T-cell (primary cell): Measurements from ENCODE around the gene RNF213. TPM values are rescaled to one million over a fixed set of nuclear protein-coding genes. Genes with fewer than 3 reads are reported as not detected.
"Not testable (repeated sequence)": the region's sequence is repeated elsewhere in the genome, so short reads cannot be mapped to it uniquely, and the experiment has no call there.

Experiments used
- ATAC-seq, 4 experiments: fragments of 200-7000 bp in 3 of 4; fragments of 150-1000 bp in 1 of 4; cut with Tn5 transposase; replicated peaks in 1 of 4; 1 replicate in 3 of 4; 2 replicates in 1 of 4; pipeline ENCODE4 v1.10.0; 2021; ENCODE audit warnings: moderate library complexity in 3 of 4, mild to moderate bottlenecking in 2 of 4, moderate number of reproducible peaks in 1 of 4
- CTCF ChIA-PET, 2 donors: fragments of 300-600 bp; sonication (Branson Sonifier 250); formaldehyde crosslinking; loops; one replicate each; lab custom pipeline; 2022; ENCODE audit warnings: antibody characterized with exemption in 2 of 2; lab: Charles Lee
- POLR2A ChIA-PET, 2 donors: fragments of 300-600 bp; sonication (Branson Sonifier 250); formaldehyde crosslinking; loops; one replicate each; lab custom pipeline; 2022; ENCODE audit warnings: antibody characterized with exemption in 2 of 2; lab: Charles Lee
- DNase-seq, 35 experiments: peaks; one replicate each; pipeline versions ENCODE4 v3.0.0 to v3.0.0-alpha.2; 2013 to 2023
- H3K27ac ChIP-seq: one replicate; pipeline ENCODE4 v1.5.1; 2013; ENCODE audit warnings: low read length
- H3K27me3 ChIP-seq, 2 experiments: replicated peaks in 1 of 2; 1 replicate in 1 of 2; 2 replicates in 1 of 2; pipeline versions ENCODE4 v1.6.1 to v1.7.0; 2013; ENCODE audit warnings: low read length in 1 of 2, mixed read lengths in 1 of 2; ENCODE audit not compliant: control insufficient read depth in 2 of 2, insufficient read depth in 2 of 2; ENCODE audit errors: extremely low read depth in 1 of 2
- H3K36me3 ChIP-seq, 2 donors: 1 replicate in 1 of 2; 2 replicates in 1 of 2; pipeline versions ENCODE4 v1.6.1 to v1.7.0; 2013; ENCODE audit warnings: low read length in 1 of 2; ENCODE audit not compliant: control insufficient read depth in 2 of 2, insufficient read depth in 1 of 2; ENCODE audit errors: extremely low read depth in 1 of 2
- H3K4me1 ChIP-seq, 2 experiments: 1 replicate in 1 of 2; 2 replicates in 1 of 2; pipeline versions ENCODE4 v1.6.1 to v1.7.0; 2013; ENCODE audit warnings: low read length in 2 of 2, mixed read lengths in 1 of 2; ENCODE audit not compliant: insufficient read depth in 2 of 2, control insufficient read depth in 1 of 2; ENCODE audit errors: extremely low read depth in 1 of 2
- H3K4me3 ChIP-seq, 2 donors: 1 replicate in 1 of 2; 2 replicates in 1 of 2; pipeline versions ENCODE4 v1.5.1 to v1.7.0; 2013; ENCODE audit warnings: mild to moderate bottlenecking in 2 of 2, low read length in 1 of 2, moderate library complexity in 1 of 2; ENCODE audit not compliant: control insufficient read depth in 1 of 2; ENCODE audit errors: extremely low read depth in 1 of 2
- H3K9me3 ChIP-seq: 2 replicates; pipeline ENCODE4 v1.7.0; 2013
- H3K27ac Mint-ChIP-seq, 2 donors: one replicate each; pipeline ENCODE4 v1.8.0; 2020 to 2021; ENCODE audit warnings: mild to moderate bottlenecking in 2 of 2, mixed read lengths in 2 of 2
- H3K27me3 Mint-ChIP-seq, 2 donors: one replicate each; pipeline ENCODE4 v1.8.0; 2021 to 2022; ENCODE audit warnings: mixed read lengths in 2 of 2
- H3K36me3 Mint-ChIP-seq: one replicate; pipeline ENCODE4 v1.8.0; 2021; ENCODE audit warnings: mixed read lengths
- H3K4me1 Mint-ChIP-seq, 3 donors: one replicate each; pipeline ENCODE4 v1.8.0; 2020 to 2022; ENCODE audit warnings: mixed read lengths in 3 of 3, mild to moderate bottlenecking in 1 of 3
- H3K4me3 Mint-ChIP-seq, 3 donors: one replicate each; pipeline ENCODE4 v1.8.0; 2020 to 2022; ENCODE audit warnings: mild to moderate bottlenecking in 3 of 3, mixed read lengths in 3 of 3, moderate library complexity in 3 of 3
- H3K9me3 Mint-ChIP-seq, 3 donors: one replicate each; pipeline ENCODE4 v1.8.0; 2020 to 2022; ENCODE audit warnings: mixed read lengths in 3 of 3
- WGBS: methylation state at CpG from one replicate; pipeline ENCODE4 v1.1.5; 2013; ENCODE audit warnings: missing lambda C conversion rate; ENCODE audit not compliant: insufficient coverage; 5-methylcytosine and 5-hydroxymethylcytosine counted together
- total RNA-seq, 35 experiments: library from RNA in 6 of 35; stranded (reverse) in 6 of 35; fragments of 120-200 nt in 1 of 35; gene quantifications; one replicate each; pipeline versions ENCODE4 v1.2.1 to v1.2.4 and lab custom pipeline; 2013 to 2026

RNF213 gene
- total RNA-seq, 5 donors from 2014 or later (not counting 1 experiment from before 2014, with no cell fraction given), result 433 to 628 (median 590) TPM

DNA sequence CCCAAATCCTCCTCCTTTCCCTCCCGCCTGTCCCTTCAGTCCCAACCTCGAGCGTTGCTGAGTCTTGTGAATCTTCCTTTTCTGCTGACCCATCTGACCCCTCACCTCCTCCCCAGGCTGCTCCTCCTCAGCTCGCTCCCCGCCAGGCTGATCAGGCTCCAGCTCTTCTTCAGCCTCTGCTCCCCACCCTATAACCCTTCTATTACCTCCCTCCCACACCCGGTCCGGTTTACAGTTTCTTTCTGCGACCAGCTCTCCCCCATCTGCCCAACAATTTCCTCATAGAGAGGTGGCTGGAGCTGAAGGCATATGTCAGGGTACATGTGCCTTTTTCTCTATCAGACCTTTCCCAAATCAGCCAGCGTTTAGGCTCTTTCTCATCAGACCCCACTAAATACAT, 140.4 kb downstream of the RNF213 start:
- peaks cover 3 to 11% (median 6%) of the 10 kb centered on the region in 3 donors for H3K4me1 Mint-ChIP-seq
- H3K4me1 ChIP-seq, ATAC-seq, H3K9me3 Mint-ChIP-seq, H3K4me3 ChIP-seq, H3K27me3 ChIP-seq, H3K27ac Mint-ChIP-seq, H3K36me3 ChIP-seq, H3K4me3 Mint-ChIP-seq, DNase-seq, H3K27me3 Mint-ChIP-seq, H3K27ac ChIP-seq, CTCF ChIA-PET, H3K9me3 ChIP-seq, POLR2A ChIA-PET, H3K36me3 Mint-ChIP-seq: not testable (repeated sequence)
- 87% methylated on average over 5 of the region's 9 CpGs for WGBS

GRCh38 chr17:80402102-80402501, 141.4 kb downstream of the RNF213 start:
- POLR2A ChIA-PET, H3K36me3 ChIP-seq, H3K4me1 ChIP-seq, H3K27ac ChIP-seq, H3K27ac Mint-ChIP-seq, H3K4me3 Mint-ChIP-seq, H3K4me3 ChIP-seq, H3K4me1 Mint-ChIP-seq, H3K9me3 Mint-ChIP-seq, ATAC-seq, DNase-seq, H3K27me3 ChIP-seq, H3K27me3 Mint-ChIP-seq, H3K36me3 Mint-ChIP-seq, H3K9me3 ChIP-seq, CTCF ChIA-PET: not testable (repeated sequence)
- 88% methylated on average over 9 of the region's 13 CpGs for WGBS

DNA sequence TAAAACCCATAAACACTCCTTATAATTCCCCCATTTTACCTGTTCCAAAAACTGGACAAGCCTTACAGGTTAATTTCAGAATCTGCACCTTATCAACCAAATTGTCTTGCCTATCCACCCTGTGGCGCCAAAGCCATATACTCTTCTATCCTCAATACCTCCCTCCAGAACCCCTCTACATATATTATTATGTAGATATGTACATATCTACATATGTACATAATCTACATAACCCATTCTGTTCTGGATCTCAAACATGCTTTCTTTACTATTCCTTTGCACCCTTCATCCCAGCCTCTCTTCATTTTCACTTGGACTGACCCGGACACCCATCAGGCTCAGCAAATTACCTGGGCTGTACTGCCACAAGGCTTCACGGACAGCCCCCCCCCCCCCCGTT, 142.3 kb downstream of the RNF213 start:
- 92% methylated on average over 2 of the region's 4 CpGs for WGBS
- no peak for ATAC-seq
- no peaks in the 10 kb centered on the region for H3K9me3 Mint-ChIP-seq
- H3K4me3 ChIP-seq, result no peak overlapping the region
- CTCF ChIA-PET, result no interaction called here
- no peaks in the 10 kb centered on the region for H3K27me3 Mint-ChIP-seq
- H3K27ac Mint-ChIP-seq, result no peak overlapping the region
- H3K9me3 ChIP-seq, result no peaks in the 10 kb centered on the region
- H3K27me3 ChIP-seq, result peaks cover 0 to 8% of the 10 kb centered on the region in 2 experiments
- H3K4me1 Mint-ChIP-seq, result peaks cover 0 to 4% (median 0%) of the 10 kb centered on the region in 3 donors
- no peaks in the 10 kb centered on the region for H3K36me3 ChIP-seq
- POLR2A ChIA-PET, result no interaction called here
- H3K4me1 ChIP-seq, result no peaks in the 10 kb centered on the region
- H3K4me3 Mint-ChIP-seq, result no peak overlapping the region
- no peak overlapping the region for H3K27ac ChIP-seq
- DNase-seq, result no peak
- H3K36me3 Mint-ChIP-seq, result no peaks in the 10 kb centered on the region

- H3K27me3 Mint-ChIP-seq, result peaks cover 2 to 10% of the 10 kb centered on the region in 2 donors
- ChIA-PET CTCF (no interaction called here), POLR2A (no interaction called here)
- no peak overlapping the region for H3K4me3 Mint-ChIP-seq
- Histone ChIP-seq H3K4me3 (no peak overlapping the region), H3K9me3 (no peaks in the 10 kb centered on the region), H3K27me3 (peaks cover 2 to 17% of the 10 kb centered on the region in 2 experiments), H3K4me1 (no peaks in the 10 kb centered on the region), H3K27ac (no peak overlapping the region), H3K36me3 (no peaks in the 10 kb centered on the region)
- ATAC-seq, result no peak
- no peaks in the 10 kb centered on the region for H3K36me3 Mint-ChIP-seq
- no peaks in the 10 kb centered on the region for H3K9me3 Mint-ChIP-seq
- 89% methylated on average over 8 of the region's 8 CpGs for WGBS
- no peak for DNase-seq
- no peaks in the 10 kb centered on the region for H3K4me1 Mint-ChIP-seq
- H3K27ac Mint-ChIP-seq, result no peak overlapping the region
These were observed 145.5 kb downstream of the RNF213 start for GRCh38 chr17:80406146-80406545.

DNA sequence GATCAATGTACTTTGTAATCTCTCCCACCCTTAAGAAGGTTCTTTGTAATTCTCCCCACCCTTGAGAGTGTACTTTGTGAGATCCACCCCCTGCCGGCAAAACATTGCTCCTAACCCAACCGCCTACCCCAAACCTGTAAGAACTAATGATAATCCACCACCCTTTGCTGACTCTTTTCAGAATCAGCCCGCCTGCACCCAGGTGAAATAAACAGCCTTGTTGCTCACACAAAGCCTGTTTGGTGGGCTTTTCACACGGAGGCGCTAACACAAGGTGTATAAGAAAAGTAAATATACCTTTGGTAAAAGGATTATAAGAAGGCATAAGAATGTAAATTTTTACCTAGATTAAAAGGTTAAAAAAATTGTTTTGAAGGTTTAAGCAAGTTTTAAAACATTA, 147.3 kb downstream of the RNF213 start:
- H3K4me1 ChIP-seq, POLR2A ChIA-PET, H3K27ac Mint-ChIP-seq, H3K4me1 Mint-ChIP-seq, H3K4me3 Mint-ChIP-seq, H3K9me3 Mint-ChIP-seq, H3K4me3 ChIP-seq, ATAC-seq, H3K36me3 ChIP-seq, H3K27ac ChIP-seq, CTCF ChIA-PET, DNase-seq, H3K36me3 Mint-ChIP-seq, H3K9me3 ChIP-seq: not testable (repeated sequence)
- peaks cover 2 to 17% of the 10 kb centered on the region in 2 experiments for H3K27me3 ChIP-seq
- WGBS, result no CpG with 5 or more reads among the region's 5 CpGs
- peaks cover 2 to 14% of the 10 kb centered on the region in 2 donors for H3K27me3 Mint-ChIP-seq

- ChIA-PET POLR2A (no interaction called here), CTCF (interaction anchor here in 1 of 2 donors (0.6 kb wide), 1 partner anchor 814 kb away, joined by 8 read pairs; the partner anchor contains the start of gene CEP131)
- ATAC-seq, result no peak
- H3K4me1 ChIP-seq, result peaks cover 0 to 3% of the 10 kb centered on the region in 2 experiments
- Mint-ChIP-seq H3K4me3 (no peak overlapping the region), H3K36me3 (no peaks in the 10 kb centered on the region), H3K27me3 (peaks cover 7 to 14% of the 10 kb centered on the region in 2 donors), H3K27ac (no peak overlapping the region), H3K9me3 (no peaks in the 10 kb centered on the region), H3K4me1 (peaks cover 0 to 3% (median under 1%) of the 10 kb centered on the region in 3 donors)
- no peaks in the 10 kb centered on the region for H3K36me3 ChIP-seq
- no peak for DNase-seq
- 27% methylated on average over 3 of the region's 6 CpGs for WGBS
- H3K4me3 ChIP-seq, result no peak overlapping the region
- peaks cover 2 to 24% of the 10 kb centered on the region in 2 experiments for H3K27me3 ChIP-seq
- H3K27ac ChIP-seq, result no peak overlapping the region
- no peaks in the 10 kb centered on the region for H3K9me3 ChIP-seq
These were observed 148.2 kb downstream of the RNF213 start for GRCh38 chr17:80408872-80409271.

GRCh38 chr17:80409626-80410025, 149.0 kb downstream of the RNF213 start:
- Histone ChIP-seq H3K27me3 (peaks cover 2 to 29% of the 10 kb centered on the region in 2 experiments), H3K4me3 (no peak overlapping the region), H3K36me3 (no peaks in the 10 kb centered on the region), H3K27ac (no peak overlapping the region), H3K4me1 (peaks cover 0 to 10% of the 10 kb centered on the region in 2 experiments), H3K9me3 (no peaks in the 10 kb centered on the region)
- 81% methylated on average over 9 of the region's 13 CpGs for WGBS
- Mint-ChIP-seq H3K27ac (no peak overlapping the region), H3K4me3 (no peak overlapping the region), H3K4me1 (peaks cover 7 to 11% (median 8%) of the 10 kb centered on the region in 3 donors), H3K27me3 (peaks cover 12 to 14% of the 10 kb centered on the region in 2 donors), H3K9me3 (no peaks in the 10 kb centered on the region), H3K36me3 (no peaks in the 10 kb centered on the region)
- no peak for DNase-seq
- no peak for ATAC-seq
- ChIA-PET CTCF (interaction anchor here in 1 of 2 donors (0.6 kb wide), 1 partner anchor 813 kb away, joined by 8 read pairs; the partner anchor contains the start of gene CEP131), POLR2A (no interaction called here)
